WERI-Rb-1 (cell line): ENCODE data around the gene SFRP2.

ENCODE experiments used
- DNase-seq: peaks from one replicate; pipeline ENCODE4 v3.0.0-alpha.2; 2020
- H3K27ac ChIP-seq: fragments of 250-450 bp; sonication (Bioruptor Pico); 2 replicates; pipeline ENCODE4 v1.5.1; 2020; ENCODE audit warnings: mild to moderate bottlenecking, moderate library complexity
- H3K27me3 ChIP-seq: fragments of 250-450 bp; sonication (Bioruptor Pico); 2 replicates; pipeline ENCODE4 v1.5.1; 2021; ENCODE audit warnings: mild to moderate bottlenecking, low read depth, moderate library complexity; ENCODE audit not compliant: insufficient read depth, severe bottlenecking
- H3K36me3 ChIP-seq: fragments of 250-450 bp; sonication (Bioruptor Pico); 2 replicates; pipeline ENCODE4 v1.5.1; 2020; ENCODE audit warnings: mild to moderate bottlenecking, moderate library complexity
- H3K4me3 ChIP-seq: 2 replicates; pipeline ENCODE4 v1.5.1; 2011; ENCODE audit warnings: low read depth, mild to moderate bottlenecking, control low read depth, low read length
- H3K9me3 ChIP-seq: fragments of 250-450 bp; sonication (Bioruptor Pico); 2 replicates; pipeline ENCODE4 v1.5.1; 2021; ENCODE audit warnings: mild to moderate bottlenecking, moderate library complexity; ENCODE audit not compliant: severe bottlenecking
- CTCF ChIP-seq: IDR thresholded peaks from 2 replicates; pipeline ENCODE4 v1.5.1; 2011; ENCODE audit warnings: low read depth, mild to moderate bottlenecking, control low read depth, inconsistent platforms, low read length

Gene SFRP2

DNA sequence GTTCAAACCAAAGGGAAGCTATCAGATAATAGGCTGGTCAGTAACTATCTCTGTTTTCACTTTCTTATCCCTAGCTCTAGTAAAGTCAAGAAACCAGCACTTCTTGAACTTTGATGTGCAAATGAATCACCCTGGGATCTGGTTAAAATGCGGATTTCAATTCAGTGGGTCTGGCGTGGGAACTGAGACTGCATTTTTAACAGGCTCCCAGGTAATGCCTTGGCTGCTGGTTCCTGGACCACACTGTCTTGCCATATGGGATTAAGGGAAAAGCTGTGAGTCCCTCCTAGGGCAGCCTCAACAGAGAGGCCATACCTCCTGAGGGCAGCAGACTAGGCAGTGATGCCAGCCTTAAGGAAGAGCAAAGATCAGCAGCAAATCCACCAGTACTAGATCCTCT lies 30.7 kb downstream of the SFRP2 start:
- Histone ChIP-seq H3K27ac (no peak overlapping the region), H3K9me3 (peaks cover 7% of the 10 kb centered on the region), H3K36me3 (no peaks in the 10 kb centered on the region), H3K4me3 (no peak overlapping the region), H3K27me3 (no peaks in the 10 kb centered on the region)
- DNase-seq = no peak
- TF ChIP-seq CTCF = no peak

- H3K27me3 ChIP-seq = no peaks in the 10 kb centered on the region
- H3K4me3 ChIP-seq = no peak overlapping the region
- peaks cover 7% of the 10 kb centered on the region for H3K9me3 ChIP-seq
- H3K27ac ChIP-seq = no peak overlapping the region
- H3K36me3 ChIP-seq = no peaks in the 10 kb centered on the region
- TF ChIP-seq CTCF = no peak
- DNase-seq = no peak
Observed at GRCh38 chr4:153757407-153757806, 31.5 kb downstream of the SFRP2 start.

DNA sequence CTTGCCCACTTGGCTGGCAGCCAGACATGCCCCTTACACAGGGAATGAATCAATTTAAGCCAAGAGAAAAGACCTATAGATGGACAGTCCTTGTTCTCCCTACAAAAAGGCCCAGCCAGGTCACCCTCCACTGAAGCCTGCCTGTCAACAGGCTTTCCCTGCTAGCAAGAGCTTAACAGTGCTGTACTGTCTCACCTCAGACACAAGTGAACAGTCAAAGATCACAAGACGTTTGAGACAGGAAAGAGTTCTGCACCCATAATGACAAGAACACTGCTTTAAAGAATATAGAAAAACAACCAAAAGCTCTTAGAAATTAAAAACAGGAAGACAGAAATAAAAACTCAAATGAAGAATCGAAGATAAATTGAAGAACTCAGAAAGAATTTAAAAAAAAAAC lies 33.7 kb downstream of the SFRP2 start:
- no peak overlapping the region for H3K4me3 ChIP-seq
- TF ChIP-seq CTCF = no peak
- H3K36me3 ChIP-seq = no peaks in the 10 kb centered on the region
- no peak overlapping the region for H3K27ac ChIP-seq
- H3K27me3 ChIP-seq = no peaks in the 10 kb centered on the region
- peaks cover 7% of the 10 kb centered on the region for H3K9me3 ChIP-seq
- DNase-seq = no peak

DNA sequence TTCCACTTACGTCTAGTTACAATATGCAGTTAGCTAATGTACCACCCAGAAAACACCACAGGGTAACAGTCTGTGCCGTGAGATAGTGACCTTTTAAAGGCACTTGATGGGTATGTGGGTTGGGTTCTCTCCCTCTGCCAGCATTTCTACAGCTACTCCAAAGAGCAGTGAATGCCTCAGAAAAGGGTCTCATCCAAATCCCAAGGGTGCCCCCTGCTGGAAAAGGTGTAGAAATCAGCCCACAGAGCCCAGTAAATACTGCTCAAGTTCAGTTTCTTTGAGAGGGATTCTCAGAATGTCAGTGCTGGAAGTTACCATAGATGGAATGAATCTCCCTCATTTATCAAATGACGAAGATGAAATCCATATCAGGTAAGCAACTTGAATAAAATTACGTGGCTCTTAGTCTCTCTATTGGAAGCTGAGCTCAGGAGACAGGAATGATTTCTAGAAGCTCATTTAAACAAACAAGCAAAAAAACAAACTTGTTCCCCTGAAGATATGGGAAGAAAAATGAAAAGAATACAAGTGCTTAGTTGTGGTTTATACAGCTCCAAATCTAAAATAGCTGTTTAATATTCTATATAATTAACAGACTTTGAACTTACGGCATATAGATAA lies 38.6 kb downstream of the SFRP2 start:
- Histone ChIP-seq H3K9me3 (peaks cover 7% of the 10 kb centered on the region), H3K27ac (no peak overlapping the region), H3K27me3 (no peaks in the 10 kb centered on the region), H3K36me3 (no peaks in the 10 kb centered on the region), H3K4me3 (no peak overlapping the region)
- peak; percentile 79 for TF ChIP-seq CTCF
- peak; percentile 77 for DNase-seq

DNA sequence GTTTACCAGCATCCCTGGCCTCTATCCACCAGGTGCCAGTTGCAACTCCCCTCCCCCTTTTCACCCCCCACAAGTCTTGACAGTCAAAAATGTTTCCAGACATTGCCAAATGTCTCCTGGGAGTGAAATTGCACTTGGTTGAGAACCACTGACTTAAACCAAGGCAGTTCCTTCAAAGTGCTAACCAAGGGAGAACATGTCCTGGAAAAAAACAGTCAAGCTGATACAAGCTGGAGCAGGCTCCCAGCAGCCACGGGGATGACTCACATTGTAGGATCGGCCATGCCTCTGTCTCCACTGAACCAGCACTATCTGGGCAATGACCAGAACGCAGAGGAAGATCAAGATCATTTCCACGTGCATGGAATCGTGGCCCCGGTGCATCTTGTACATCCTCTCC lies 40.5 kb downstream of the SFRP2 start:
- Histone ChIP-seq H3K4me3 (no peak overlapping the region), H3K27me3 (no peaks in the 10 kb centered on the region), H3K27ac (no peak overlapping the region), H3K36me3 (no peaks in the 10 kb centered on the region; the same call in 1 of the 2 replicates), H3K9me3 (no peaks in the 10 kb centered on the region)
- no peak for DNase-seq
- TF ChIP-seq CTCF = no peak

- H3K36me3 ChIP-seq = no peaks in the 10 kb centered on the region; the same call in 1 of the 2 replicates
- DNase-seq = no peak
- no peak overlapping the region for H3K27ac ChIP-seq
- no peaks in the 10 kb centered on the region for H3K27me3 ChIP-seq
- TF ChIP-seq CTCF = no peak
- H3K4me3 ChIP-seq = no peak overlapping the region
- H3K9me3 ChIP-seq = no peaks in the 10 kb centered on the region
Observed at GRCh38 chr4:153747406-153747955, 41.4 kb downstream of the SFRP2 start.
